Measurements from ENCODE around the gene TACR2.
A peak's percentile ranks its signal among the peaks of the same experiment; 100 is the strongest.

The TACR2 gene

GRCh38 chr10:69418052-69418752 lies 1.5 kb upstream of the TACR2 start:
- no peak for DNase-seq

GRCh38 chr10:69417542-69417941 lies 824 bp upstream of the TACR2 start:
- no peak for DNase-seq

GRCh38 chr10:69415951-69416350 lies 767 bp downstream of the TACR2 start:
- no peak for DNase-seq

GRCh38 chr10:69415049-69415448 lies 1.7 kb downstream of the TACR2 start:
- DNase-seq, result no peak

GRCh38 chr10:69414036-69415018 lies 2.4 kb downstream of the TACR2 start:
- no peak for DNase-seq

GRCh38 chr10:69413221-69413865 lies 3.4 kb downstream of the TACR2 start:
- DNase-seq, result peak; percentile 45

GRCh38 chr10:69412232-69412790 lies 4.4 kb downstream of the TACR2 start:
- no peak for DNase-seq

GRCh38 chr10:69411476-69411875 lies 5.2 kb downstream of the TACR2 start:
- DNase-seq, result no peak

GRCh38 chr10:69410487-69410886 lies 6.2 kb downstream of the TACR2 start:
- no peak for DNase-seq

- DNase-seq, result no peak
Observed at GRCh38 chr10:69409968-69410367, 6.8 kb downstream of the TACR2 start.

- DNase-seq, result no peak
Observed at GRCh38 chr10:69409176-69409495, 7.6 kb downstream of the TACR2 start.

GRCh38 chr10:69408318-69409175 lies 8.2 kb downstream of the TACR2 start:
- DNase-seq, result peak; percentile 90

GRCh38 chr10:69407621-69408301 lies 9.0 kb downstream of the TACR2 start:
- no peak for DNase-seq

- DNase-seq, result no peak
Observed at GRCh38 chr10:69406816-69407580, 9.7 kb downstream of the TACR2 start.

- DNase-seq, result no peak
Observed at GRCh38 chr10:69406302-69406811, 10.4 kb downstream of the TACR2 start.

- no peak for DNase-seq
Observed at GRCh38 chr10:69405221-69405620, 11.5 kb downstream of the TACR2 start.

GRCh38 chr10:69404786-69405185 lies 11.9 kb downstream of the TACR2 start:
- DNase-seq, result no peak

GRCh38 chr10:69403519-69403918 lies 13.2 kb downstream of the TACR2 start:
- DNase-seq, result no peak

GRCh38 chr10:69403066-69403465 lies 13.7 kb downstream of the TACR2 start:
- no peak for DNase-seq

GRCh38 chr10:69402386-69402785 lies 14.3 kb downstream of the TACR2 start:
- no peak for DNase-seq

- DNase-seq, result no peak
Observed at GRCh38 chr10:69401416-69401815, 15.3 kb downstream of the TACR2 start.

All from midbrain (tissue), 1 donor.